ENCODE measurements around the gene NARF.

- TF ChIP-seq CTCF (IDR thresholded peaks at IDR 0.05) (no peak), POLR2A (IDR thresholded peaks at IDR 0.05) (no peak)
Measured at GRCh38 chr17:82428546-82428945, 30.0 kb upstream of the NARF start.

All from uterus (tissue), 2 donors.